ENCODE results near the gene LEFTY1. TPM values are rescaled to one million over a fixed set of nuclear protein-coding genes. Genes with fewer than 3 reads are reported as not detected.

LEFTY1 gene
- total RNA-seq, 4 donors from 2014 or later: 0.34 to 0.57 TPM; not detected in 2

GRCh38 chr1:225930566-225930965, 41.6 kb upstream of the LEFTY1 start:
- no peak for TF ChIP-seq CTCF (IDR thresholded peaks at IDR 0.05; ENCODE audit: low read depth)

GRCh38 chr1:225928186-225929175, 39.5 kb upstream of the LEFTY1 start:
- TF ChIP-seq CTCF (IDR thresholded peaks at IDR 0.05; ENCODE audit: low read depth): no peak

- no peak for TF ChIP-seq CTCF (IDR thresholded peaks at IDR 0.05; ENCODE audit: low read depth)
Observed at GRCh38 chr1:225926551-225927113, 37.7 kb upstream of the LEFTY1 start.

- TF ChIP-seq CTCF (IDR thresholded peaks at IDR 0.05; ENCODE audit: low read depth): no peak
Observed at GRCh38 chr1:225923692-225924555, 35.0 kb upstream of the LEFTY1 start, which contains the start of gene PYCR2. Gene PYCR2 (minus strand): TSS chr1:225924250. CDS start chr1:225924110, 140 bp downstream.

- TF ChIP-seq CTCF (IDR thresholded peaks at IDR 0.05; ENCODE audit: low read depth): no peak
Observed at GRCh38 chr1:225923381-225923691, 34.4 kb upstream of the LEFTY1 start.

GRCh38 chr1:225921734-225922709, 33.1 kb upstream of the LEFTY1 start:
- TF ChIP-seq CTCF (IDR thresholded peaks at IDR 0.05; ENCODE audit: low read depth): no peak
